Measurements from ENCODE around the gene ZNF433.
"Not testable (repeated sequence)": the region's sequence is repeated elsewhere in the genome, so short reads cannot be mapped to it uniquely, and the experiment has no call there.

Gene ZNF433

GRCh38 chr19:12035220-12036172 is at the start of gene ZNF433:
Gene ZNF433 (minus strand): TSS chr19:12035679. CDS start chr19:12035539, 140 bp downstream.
- Histone ChIP-seq H3K4me1 (ENCODE audit: control insufficient read depth, insufficient read depth, low read length) (no peaks in the 10 kb centered on the region), H3K9me3 (ENCODE audit: control insufficient read depth, low read length) (no peaks in the 10 kb centered on the region), H3K4me3 (ENCODE audit: low read length) (peak within 1 kb of the TSS; percentile 65), H3K9ac (ENCODE audit: low read length) (peak within 1 kb of the TSS; percentile 90), H3K36me3 (ENCODE audit: control insufficient read depth, insufficient read depth, low read length) (no peaks in the 10 kb centered on the region), H3K27me3 (ENCODE audit: control insufficient read depth, insufficient read depth, low read length) (no peaks in the 10 kb centered on the region)

- H3K4me1 ChIP-seq (ENCODE audit: control insufficient read depth, insufficient read depth, low read length); H3K4me3 ChIP-seq (ENCODE audit: low read length); H3K36me3 ChIP-seq (ENCODE audit: control insufficient read depth, insufficient read depth, low read length); H3K9me3 ChIP-seq (ENCODE audit: control insufficient read depth, low read length); H3K9ac ChIP-seq (ENCODE audit: low read length); H3K27me3 ChIP-seq (ENCODE audit: control insufficient read depth, insufficient read depth, low read length): not testable (repeated sequence)
Measured at GRCh38 chr19:12083336-12083735, 47.9 kb upstream of the ZNF433 start.

- no peak overlapping the region for H3K4me3 ChIP-seq (ENCODE audit: low read length)
- no peak overlapping the region for H3K9ac ChIP-seq (ENCODE audit: low read length)
- H3K4me1 ChIP-seq (ENCODE audit: control insufficient read depth, insufficient read depth, low read length), result no peaks in the 10 kb centered on the region
- peaks cover 39% of the 10 kb centered on the region for H3K9me3 ChIP-seq (ENCODE audit: control insufficient read depth, low read length)
- peaks cover 13% of the 10 kb centered on the region for H3K36me3 ChIP-seq (ENCODE audit: control insufficient read depth, insufficient read depth, low read length)
- no peaks in the 10 kb centered on the region for H3K27me3 ChIP-seq (ENCODE audit: control insufficient read depth, insufficient read depth, low read length)
Measured at GRCh38 chr19:12077375-12077774, 41.9 kb upstream of the ZNF433 start.

GRCh38 chr19:12076331-12076730 is 40.9 kb upstream of the ZNF433 start:
- H3K4me1 ChIP-seq (ENCODE audit: control insufficient read depth, insufficient read depth, low read length); H3K4me3 ChIP-seq (ENCODE audit: low read length); H3K27me3 ChIP-seq (ENCODE audit: control insufficient read depth, insufficient read depth, low read length); H3K9ac ChIP-seq (ENCODE audit: low read length): not testable (repeated sequence)
- H3K9me3 ChIP-seq (ENCODE audit: control insufficient read depth, low read length), result peaks cover 39% of the 10 kb centered on the region
- H3K36me3 ChIP-seq (ENCODE audit: control insufficient read depth, insufficient read depth, low read length), result peaks cover 13% of the 10 kb centered on the region

- H3K4me1 ChIP-seq (ENCODE audit: control insufficient read depth, insufficient read depth, low read length), result no peaks in the 10 kb centered on the region
- H3K4me3 ChIP-seq (ENCODE audit: low read length), result peak overlapping the region; percentile 12
- H3K27me3 ChIP-seq (ENCODE audit: control insufficient read depth, insufficient read depth, low read length), result no peaks in the 10 kb centered on the region
- H3K36me3 ChIP-seq (ENCODE audit: control insufficient read depth, insufficient read depth, low read length), result peaks cover 13% of the 10 kb centered on the region
- H3K9ac ChIP-seq (ENCODE audit: low read length), result no peak overlapping the region
- peaks cover 39% of the 10 kb centered on the region for H3K9me3 ChIP-seq (ENCODE audit: control insufficient read depth, low read length)
Measured at GRCh38 chr19:12075538-12076139, 40.2 kb upstream of the ZNF433 start.

GRCh38 chr19:12064590-12065538 is 29.4 kb upstream of the ZNF433 start, which contains the start of gene ZNF844:
Gene ZNF844 (plus strand): TSS chr19:12064731. CDS start chr19:12064874, 143 bp downstream.
- peak within 1 kb of the TSS; percentile 92 for H3K4me3 ChIP-seq (ENCODE audit: low read length)
- no peaks in the 10 kb centered on the region for H3K27me3 ChIP-seq (ENCODE audit: control insufficient read depth, insufficient read depth, low read length)
- no peaks in the 10 kb centered on the region for H3K36me3 ChIP-seq (ENCODE audit: control insufficient read depth, insufficient read depth, low read length)
- H3K9ac ChIP-seq (ENCODE audit: low read length), result peak within 1 kb of the TSS; percentile 94
- peaks cover 3% of the 10 kb centered on the region for H3K9me3 ChIP-seq (ENCODE audit: control insufficient read depth, low read length)
- peaks cover 10% of the 10 kb centered on the region for H3K4me1 ChIP-seq (ENCODE audit: control insufficient read depth, insufficient read depth, low read length)

- peaks cover 6% of the 10 kb centered on the region for H3K4me1 ChIP-seq (ENCODE audit: control insufficient read depth, insufficient read depth, low read length)
- H3K36me3 ChIP-seq (ENCODE audit: control insufficient read depth, insufficient read depth, low read length), result no peaks in the 10 kb centered on the region
- H3K4me3 ChIP-seq (ENCODE audit: low read length), result no peak overlapping the region
- H3K9me3 ChIP-seq (ENCODE audit: control insufficient read depth, low read length), result no peaks in the 10 kb centered on the region
- no peak overlapping the region for H3K9ac ChIP-seq (ENCODE audit: low read length)
- no peaks in the 10 kb centered on the region for H3K27me3 ChIP-seq (ENCODE audit: control insufficient read depth, insufficient read depth, low read length)
Measured at GRCh38 chr19:12055784-12056183, 20.3 kb upstream of the ZNF433 start.

- no peaks in the 10 kb centered on the region for H3K27me3 ChIP-seq (ENCODE audit: control insufficient read depth, insufficient read depth, low read length)
- H3K36me3 ChIP-seq (ENCODE audit: control insufficient read depth, insufficient read depth, low read length), result no peaks in the 10 kb centered on the region
- peaks cover 6% of the 10 kb centered on the region for H3K4me1 ChIP-seq (ENCODE audit: control insufficient read depth, insufficient read depth, low read length)
- peak within 1 kb of the TSS; percentile 67 for H3K4me3 ChIP-seq (ENCODE audit: low read length)
- H3K9me3 ChIP-seq (ENCODE audit: control insufficient read depth, low read length), result no peaks in the 10 kb centered on the region
- H3K9ac ChIP-seq (ENCODE audit: low read length), result peak within 1 kb of the TSS; percentile 73
Measured at GRCh38 chr19:12052497-12053169, 17.2 kb upstream of the ZNF433 start, which contains the start of gene ZNF878. Gene ZNF878 (minus strand): TSS chr19:12052961. CDS start chr19:12052801, 160 bp downstream.

- no peaks in the 10 kb centered on the region for H3K9me3 ChIP-seq (ENCODE audit: control insufficient read depth, low read length)
- peaks cover 6% of the 10 kb centered on the region for H3K4me1 ChIP-seq (ENCODE audit: control insufficient read depth, insufficient read depth, low read length)
- H3K27me3 ChIP-seq (ENCODE audit: control insufficient read depth, insufficient read depth, low read length), result no peaks in the 10 kb centered on the region
- peak overlapping the region; percentile 67 for H3K4me3 ChIP-seq (ENCODE audit: low read length)
- no peaks in the 10 kb centered on the region for H3K36me3 ChIP-seq (ENCODE audit: control insufficient read depth, insufficient read depth, low read length)
- H3K9ac ChIP-seq (ENCODE audit: low read length), result peak overlapping the region; percentile 73
Measured at GRCh38 chr19:12052091-12052496, 16.6 kb upstream of the ZNF433 start.

- Histone ChIP-seq H3K4me3 (ENCODE audit: low read length) (no peak overlapping the region), H3K9ac (ENCODE audit: low read length) (no peak overlapping the region), H3K27me3 (ENCODE audit: control insufficient read depth, insufficient read depth, low read length) (no peaks in the 10 kb centered on the region), H3K4me1 (ENCODE audit: control insufficient read depth, insufficient read depth, low read length) (peaks cover 6% of the 10 kb centered on the region), H3K9me3 (ENCODE audit: control insufficient read depth, low read length) (peaks cover 5% of the 10 kb centered on the region), H3K36me3 (ENCODE audit: control insufficient read depth, insufficient read depth, low read length) (no peaks in the 10 kb centered on the region)
Measured at GRCh38 chr19:12047868-12048267, 12.4 kb upstream of the ZNF433 start.

- peaks cover 5% of the 10 kb centered on the region for H3K9me3 ChIP-seq (ENCODE audit: control insufficient read depth, low read length)
- H3K27me3 ChIP-seq (ENCODE audit: control insufficient read depth, insufficient read depth, low read length), result no peaks in the 10 kb centered on the region
- H3K36me3 ChIP-seq (ENCODE audit: control insufficient read depth, insufficient read depth, low read length), result no peaks in the 10 kb centered on the region
- no peak overlapping the region for H3K4me3 ChIP-seq (ENCODE audit: low read length)
- H3K9ac ChIP-seq (ENCODE audit: low read length), result no peak overlapping the region
- H3K4me1 ChIP-seq (ENCODE audit: control insufficient read depth, insufficient read depth, low read length), result no peaks in the 10 kb centered on the region
Measured at GRCh38 chr19:12043752-12044422, 8.4 kb upstream of the ZNF433 start.
